Loucy (cell line): ENCODE data around the gene PBRM1.

Experiments used
- H2AFZ ChIP-seq: fragments of 200-600 bp; sonication (generic); 2 replicates; pipeline ENCODE4 v1.6.0; 2016; ENCODE audit warnings: antibody characterized with exemption, mild to moderate bottlenecking, low read length, moderate library complexity
- H3F3A ChIP-seq: fragments of 200-600 bp; 2 replicates; pipeline ENCODE4 v1.6.0; 2016; ENCODE audit warnings: antibody characterized with exemption, low read depth, mild to moderate bottlenecking
- H3K27me3 ChIP-seq: fragments of 200-600 bp; sonication (generic); 2 replicates; pipeline ENCODE4 v1.6.1; 2014; ENCODE audit warnings: low read length, mild to moderate bottlenecking; ENCODE audit not compliant: insufficient read depth, poor library complexity, severe bottlenecking
- H3K36me3 ChIP-seq: fragments of 200-600 bp; sonication (generic); 2 replicates; pipeline ENCODE4 v1.6.1; 2016; ENCODE audit warnings: low read length; ENCODE audit not compliant: insufficient read depth
- H3K4me1 ChIP-seq: fragments of 200-600 bp; sonication (generic); 2 replicates; pipeline ENCODE4 v1.5.1; 2014; ENCODE audit warnings: low read length, mild to moderate bottlenecking; ENCODE audit not compliant: insufficient read depth, poor library complexity, severe bottlenecking
- H3K4me2 ChIP-seq: fragments of 200-600 bp; sonication (generic); 2 replicates; pipeline ENCODE4 v1.6.0; 2014; ENCODE audit warnings: antibody characterized with exemption, low read length, low read depth, mild to moderate bottlenecking; ENCODE audit not compliant: poor library complexity, severe bottlenecking
- H3K4me3 ChIP-seq: fragments of 200-600 bp; sonication (generic); 2 replicates; pipeline ENCODE4 v1.5.1; 2014; ENCODE audit warnings: low read length, mild to moderate bottlenecking, mixed read lengths; ENCODE audit not compliant: poor library complexity, severe bottlenecking
- H3K79me2 ChIP-seq: fragments of 200-600 bp; sonication (generic); 2 replicates; pipeline ENCODE4 v1.6.1; 2014; ENCODE audit warnings: low read length; ENCODE audit not compliant: insufficient read depth
- H3K9ac ChIP-seq: fragments of 200-600 bp; sonication (generic); 2 replicates; pipeline ENCODE4 v1.6.0; 2014; ENCODE audit warnings: mild to moderate bottlenecking, low read depth, low read length, moderate library complexity; ENCODE audit not compliant: poor library complexity, severe bottlenecking
- H3K9me2 ChIP-seq: fragments of 200-600 bp; sonication (generic); replicated peaks from 2 replicates; pipeline ENCODE4 v1.6.1; 2016; ENCODE audit warnings: low read depth, low read length, mixed read lengths
- H3K9me3 ChIP-seq: fragments of 200-600 bp; sonication (generic); 2 replicates; pipeline ENCODE4 v1.6.1; 2014; ENCODE audit warnings: mild to moderate bottlenecking, antibody characterized with exemption, low read length, low read depth; ENCODE audit not compliant: insufficient read depth
- H4K20me1 ChIP-seq: fragments of 200-600 bp; sonication (generic); 2 replicates; pipeline ENCODE4 v1.6.0; 2014; ENCODE audit warnings: antibody characterized with exemption, low read length, mild to moderate bottlenecking; ENCODE audit not compliant: insufficient read depth, poor library complexity, severe bottlenecking
- CTCF ChIP-seq: fragments of 200-600 bp; sonication (generic); conservative IDR thresholded peaks from 2 replicates; pipeline ENCODE4 v1.5.1; 2014; ENCODE audit warnings: mild to moderate bottlenecking, antibody characterized with exemption, low read length
- EZH2phosphoT487 ChIP-seq: fragments of 200-600 bp; IDR thresholded peaks from 2 replicates; pipeline ENCODE4 v1.6.1; 2018; ENCODE audit warnings: antibody characterized with exemption, mild to moderate bottlenecking, moderate library complexity, borderline replicate concordance

The PBRM1 gene

GRCh38 chr3:52705688-52706686, 20.3 kb upstream of the PBRM1 start, which contains the start of the genes GLT8D1 and SPCS1:
TSS of gene GLT8D1 (minus strand) at chr3:52705791. CDS start at chr3:52700460, 5,331 bp downstream.
TSS of gene SPCS1 (plus strand) at chr3:52706106. CDS start at chr3:52706247, 141 bp downstream.
- Histone ChIP-seq H3K4me1 (peaks cover 23% of the 10 kb centered on the region), H3K4me2 (peak within 1 kb of the TSS; percentile 96), H3K79me2 (peaks cover 49% of the 10 kb centered on the region), H3K9me3 (no peaks in the 10 kb centered on the region), H3K36me3 (no peaks in the 10 kb centered on the region), H3K9me2 (no peaks in the 10 kb centered on the region), H3F3A (no peaks in the 10 kb centered on the region), H3K4me3 (peak within 1 kb of the TSS; percentile 99), H2AFZ (peak within 1 kb of the TSS; percentile 97), H4K20me1 (peaks cover 16% of the 10 kb centered on the region), H3K9ac (peak within 1 kb of the TSS; percentile 98), H3K27me3 (peaks cover 4% of the 10 kb centered on the region)
- TF ChIP-seq EZH2phosphoT487: no peak
- no peak for TF ChIP-seq CTCF

DNA sequence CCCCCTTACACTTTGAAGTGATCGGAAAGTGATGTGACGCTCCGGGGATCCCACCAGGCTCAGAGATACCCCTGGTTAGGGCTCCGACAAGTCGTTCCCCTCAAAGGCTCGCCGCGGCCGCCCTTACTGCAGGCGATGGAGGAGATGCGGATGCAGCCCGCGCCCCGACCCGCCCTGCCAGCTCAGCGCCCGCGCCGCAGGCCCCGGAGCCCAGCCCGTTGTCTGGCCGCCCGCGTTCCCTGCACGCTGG, 19.6 kb upstream of the PBRM1 start:
- Histone ChIP-seq H4K20me1 (peaks cover 16% of the 10 kb centered on the region), H3K9me2 (no peaks in the 10 kb centered on the region), H3K9me3 (no peaks in the 10 kb centered on the region), H3K4me3 (peak overlapping the region; percentile 99), H2AFZ (peak overlapping the region; percentile 97), H3K4me2 (peak overlapping the region; percentile 87), H3F3A (no peaks in the 10 kb centered on the region), H3K27me3 (peaks cover 4% of the 10 kb centered on the region), H3K36me3 (no peaks in the 10 kb centered on the region), H3K79me2 (peaks cover 49% of the 10 kb centered on the region), H3K4me1 (peaks cover 23% of the 10 kb centered on the region), H3K9ac (peak overlapping the region; percentile 98)
- no peak for TF ChIP-seq EZH2phosphoT487
- no peak for TF ChIP-seq CTCF

DNA sequence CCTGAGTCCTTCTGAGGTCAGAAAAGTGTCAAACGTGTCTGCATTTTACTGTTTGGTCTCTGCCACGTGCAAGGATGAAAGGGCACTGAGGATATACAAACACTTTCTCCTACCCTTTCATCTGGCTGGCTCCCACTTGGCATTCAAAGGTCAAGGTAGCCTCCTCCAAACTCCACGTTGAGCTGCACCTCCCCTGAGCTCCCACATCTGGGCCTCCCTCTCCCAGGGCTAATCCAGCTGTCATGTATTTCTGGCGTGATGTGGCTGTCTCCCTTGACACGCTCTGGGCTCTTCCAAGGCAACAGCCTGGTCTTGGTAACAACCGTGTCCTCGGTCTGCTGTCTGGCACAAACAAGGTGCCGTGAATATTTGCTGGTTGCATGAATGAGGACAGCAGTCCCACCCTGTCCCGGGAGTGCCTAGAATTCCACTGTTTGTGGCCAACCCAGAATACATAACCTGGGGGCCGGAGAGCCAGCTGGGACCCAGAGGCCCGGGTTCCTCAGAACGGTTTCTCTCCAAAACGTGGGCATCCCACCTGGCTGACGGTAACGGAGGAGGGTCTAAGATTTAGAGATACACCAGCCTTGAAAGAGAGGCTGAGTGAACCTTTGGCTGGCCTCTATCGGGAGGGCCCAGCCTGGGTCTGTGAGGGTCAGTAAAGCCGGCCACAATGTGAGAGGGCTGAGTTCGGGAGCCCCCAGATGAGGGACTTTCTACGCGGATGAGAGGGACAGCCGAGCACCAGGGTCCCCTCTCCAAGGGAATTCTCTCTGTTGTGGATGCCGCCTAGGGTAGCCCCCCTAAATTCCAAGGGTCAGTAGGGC, 19.1 kb upstream of the PBRM1 start:
- H4K20me1 ChIP-seq: peaks cover 16% of the 10 kb centered on the region
- TF ChIP-seq EZH2phosphoT487 (no peak), CTCF (no peak)
- peaks cover 4% of the 10 kb centered on the region for H3K27me3 ChIP-seq
- no peaks in the 10 kb centered on the region for H3K36me3 ChIP-seq
- peaks cover 23% of the 10 kb centered on the region for H3K4me1 ChIP-seq
- peaks cover 49% of the 10 kb centered on the region for H3K79me2 ChIP-seq
- H3K4me2 ChIP-seq: peak overlapping the region; percentile 87
- H2AFZ ChIP-seq: peak overlapping the region; percentile 97
- peak overlapping the region; percentile 98 for H3K9ac ChIP-seq
- no peaks in the 10 kb centered on the region for H3K9me3 ChIP-seq
- no peaks in the 10 kb centered on the region for H3K9me2 ChIP-seq
- no peaks in the 10 kb centered on the region for H3F3A ChIP-seq
- peak overlapping the region; percentile 99 for H3K4me3 ChIP-seq
